WTC11 (cell line): ENCODE measurements around the gene AGAP1. TPM values are rescaled to one million over a fixed set of nuclear protein-coding genes. Genes with fewer than 3 reads are reported as not detected.

Experiments
- ATAC-seq: fragments of 200-7000 bp; cut with Tn5 transposase; 2 replicates; pipeline ENCODE4 v1.10.0; 2021; ENCODE audit warnings: mild to moderate bottlenecking, moderate library complexity
- CTCF ChIA-PET: fragments of 300-600 bp; sonication (Branson Sonifier 250); formaldehyde crosslinking; loops from one replicate; lab custom pipeline; 2021; ENCODE audit warnings: antibody characterized with exemption; lab: Charles Lee
- POLR2A ChIA-PET: fragments of 350-600 bp; sonication (Branson Sonifier 250); formaldehyde crosslinking; loops from one replicate; lab custom pipeline; 2021; ENCODE audit warnings: antibody characterized with exemption; lab: Charles Lee
- DNase-seq: peaks from one replicate; pipeline ENCODE4 v3.0.0; 2021; ENCODE audit warnings: low spot score
- H3K27ac Mint-ChIP-seq: 2 replicates; pipeline ENCODE4 v1.8.0; 2021; ENCODE audit warnings: mixed read lengths
- H3K27me3 Mint-ChIP-seq: 2 replicates; pipeline ENCODE4 v1.8.0; 2021; ENCODE audit warnings: low read depth, mild to moderate bottlenecking, moderate library complexity, mixed read lengths
- H3K36me3 Mint-ChIP-seq: 2 replicates; pipeline ENCODE4 v1.8.0; 2021; ENCODE audit warnings: mixed read lengths
- H3K4me1 Mint-ChIP-seq: 2 replicates; pipeline ENCODE4 v1.8.0; 2022; ENCODE audit warnings: mixed read lengths
- H3K4me3 Mint-ChIP-seq: 2 replicates; pipeline ENCODE4 v1.8.0; 2021; ENCODE audit warnings: mild to moderate bottlenecking, moderate library complexity, mixed read lengths
- H3K9me3 Mint-ChIP-seq: 2 replicates; pipeline ENCODE4 v1.8.0; 2021; ENCODE audit warnings: mixed read lengths
- CREM ChIP-seq: sonication (generic); formaldehyde crosslinking; IDR thresholded peaks from 2 replicates; pipeline ENCODE4 v1.8.1; 2022; ENCODE audit warnings: mild to moderate bottlenecking, missing genetic modification reagents, moderate library complexity
- FOXJ3 ChIP-seq: sonication (generic); formaldehyde crosslinking; IDR thresholded peaks from 2 replicates; pipeline ENCODE4 v1.9.0; 2021; ENCODE audit warnings: missing genetic modification reagents, mild to moderate bottlenecking, borderline replicate concordance
- FOXP1 ChIP-seq: sonication (generic); formaldehyde crosslinking; IDR thresholded peaks from 2 replicates; pipeline ENCODE4 v1.8.0; 2022; ENCODE audit warnings: missing genetic modification reagents, mild to moderate bottlenecking, moderate library complexity, borderline replicate concordance
- GABPB1 ChIP-seq: sonication (generic); formaldehyde crosslinking; IDR thresholded peaks from 2 replicates; pipeline ENCODE4 v1.8.1; 2023; ENCODE audit warnings: mild to moderate bottlenecking, missing genetic modification reagents
- GTF2I ChIP-seq: fragments of 250-450 bp; sonication (Bioruptor Pico); conservative IDR thresholded peaks from 2 replicates; pipeline ENCODE4 v1.4.0; 2021; ENCODE audit warnings: mild to moderate bottlenecking
- IRF1 ChIP-seq: sonication (generic); formaldehyde crosslinking; IDR thresholded peaks from 2 replicates; pipeline ENCODE4 v1.8.0; 2023; ENCODE audit warnings: missing genetic modification reagents
- KAT7 ChIP-seq: sonication (generic); formaldehyde crosslinking; IDR thresholded peaks from 2 replicates; pipeline ENCODE4 v1.8.1; 2023; ENCODE audit warnings: missing genetic modification reagents, mild to moderate bottlenecking, borderline replicate concordance
- MXD4 ChIP-seq: fragments of 250-450 bp; sonication (Bioruptor Pico); IDR thresholded peaks from 2 replicates; pipeline ENCODE4 v1.8.0; 2021; ENCODE audit warnings: mild to moderate bottlenecking, moderate library complexity, borderline replicate concordance
- NFE2L1 ChIP-seq: sonication (generic); formaldehyde crosslinking; IDR thresholded peaks from 2 replicates; pipeline ENCODE4 v1.8.1; 2023; ENCODE audit warnings: missing genetic modification reagents
- OVOL2 ChIP-seq: fragments of 250-450 bp; sonication (Bioruptor Pico); IDR thresholded peaks from 2 replicates; pipeline ENCODE4 v1.9.0; 2021; ENCODE audit warnings: mild to moderate bottlenecking, borderline replicate concordance
- RELA ChIP-seq: sonication (generic); formaldehyde crosslinking; IDR thresholded peaks from 2 replicates; pipeline ENCODE4 v1.8.1; 2022; ENCODE audit warnings: missing genetic modification reagents, mild to moderate bottlenecking, borderline replicate concordance
- SMAD3 ChIP-seq: sonication (generic); formaldehyde crosslinking; IDR thresholded peaks from 2 replicates; pipeline ENCODE4 v1.8.0; 2022; ENCODE audit warnings: missing genetic modification reagents, mild to moderate bottlenecking, borderline replicate concordance
- SOX15 ChIP-seq: fragments of 250-450 bp; sonication (Bioruptor Pico); IDR thresholded peaks from 2 replicates; pipeline ENCODE4 v1.9.0; 2021; ENCODE audit warnings: mild to moderate bottlenecking
- TEAD1 ChIP-seq: sonication (generic); formaldehyde crosslinking; IDR thresholded peaks from 2 replicates; pipeline ENCODE4 v1.8.0; 2022; ENCODE audit warnings: mild to moderate bottlenecking, missing genetic modification reagents
- ZNF138 ChIP-seq: sonication (generic); formaldehyde crosslinking; conservative IDR thresholded peaks from 2 replicates; pipeline ENCODE4 v1.8.1; 2022; ENCODE audit warnings: mild to moderate bottlenecking, moderate library complexity, missing genetic modification reagents
- ZNF219 ChIP-seq: sonication (generic); formaldehyde crosslinking; IDR thresholded peaks from 2 replicates; pipeline ENCODE4 v1.8.0; 2023; ENCODE audit warnings: missing genetic modification reagents, mild to moderate bottlenecking, borderline replicate concordance
- ZNF317 ChIP-seq: sonication (generic); formaldehyde crosslinking; IDR thresholded peaks from 2 replicates; pipeline ENCODE4 v1.8.1; 2023; ENCODE audit warnings: low read depth, mild to moderate bottlenecking, moderate library complexity, missing genetic modification reagents, borderline replicate concordance
- ZNF416 ChIP-seq: fragments of 250-450 bp; sonication (Bioruptor Pico); IDR thresholded peaks from 2 replicates; pipeline ENCODE4 v1.9.0; 2021; ENCODE audit warnings: mild to moderate bottlenecking, inconsistent platforms
- total RNA-seq: library from RNA; stranded (reverse); gene quantifications from 3 replicates; pipeline ENCODE4 v1.2.3, GENCODE V29; 2021
- TF ChIP-seq, protein P1 (sequence below): sonication (generic); formaldehyde crosslinking; IDR thresholded peaks from 2 replicates; pipeline ENCODE4 v1.8.0; 2022; ENCODE audit warnings: mild to moderate bottlenecking, missing genetic modification reagents
- TF ChIP-seq, protein P2 (sequence below): fragments of 250-450 bp; sonication (Bioruptor Pico); IDR thresholded peaks from 2 replicates; pipeline ENCODE4 v1.8.0; 2021; ENCODE audit warnings: mild to moderate bottlenecking
- TF ChIP-seq, protein P3 (sequence below): sonication (generic); formaldehyde crosslinking; IDR thresholded peaks from 2 replicates; pipeline ENCODE4 v1.8.1; 2023; ENCODE audit warnings: mild to moderate bottlenecking, missing genetic modification reagents
- TF ChIP-seq, protein P4 (sequence below): sonication (generic); formaldehyde crosslinking; IDR thresholded peaks from 2 replicates; pipeline ENCODE4 v1.8.0; 2022; ENCODE audit warnings: mild to moderate bottlenecking, missing genetic modification reagents
- TF ChIP-seq, protein P5 (sequence below): sonication (generic); formaldehyde crosslinking; IDR thresholded peaks from 2 replicates; pipeline ENCODE4 v1.8.0; 2022; ENCODE audit warnings: mild to moderate bottlenecking, missing genetic modification reagents
- TF ChIP-seq, protein P6 (sequence below): sonication (generic); formaldehyde crosslinking; IDR thresholded peaks from 2 replicates; pipeline ENCODE4 v1.8.1; 2023; ENCODE audit warnings: mild to moderate bottlenecking, moderate library complexity, missing genetic modification reagents

The AGAP1 gene
- total RNA-seq, 1 experiment from 2014 or later = 49.3 TPM

- Mint-ChIP-seq H3K27ac (no peak overlapping the region), H3K27me3 (no peaks in the 10 kb centered on the region), H3K9me3 (no peaks in the 10 kb centered on the region), H3K4me3 (no peak overlapping the region), H3K36me3 (no peaks in the 10 kb centered on the region), H3K4me1 (peaks cover 21% of the 10 kb centered on the region)
- DNase-seq = no peak
- POLR2A ChIA-PET = no interaction called here
- no peak for ATAC-seq
- TF ChIP-seq FOXP1 (no peak), SOX15 (CRISPR knock-in tag) (no peak), SMAD3 (CRISPR knock-in tag) (no peak), ZNF416 (CRISPR knock-in tag) (no peak), CREM (CRISPR knock-in tag) (no peak), FOXJ3 (CRISPR knock-in tag) (no peak), KAT7 (CRISPR knock-in tag) (no peak), GTF2I (CRISPR knock-in tag) (no peak), NFE2L1 (CRISPR knock-in tag) (no peak), RELA (CRISPR knock-in tag) (no peak), OVOL2 (CRISPR knock-in tag) (no peak), ZNF138 (CRISPR knock-in tag) (no peak)
- TF ChIP-seq, protein P1, sequence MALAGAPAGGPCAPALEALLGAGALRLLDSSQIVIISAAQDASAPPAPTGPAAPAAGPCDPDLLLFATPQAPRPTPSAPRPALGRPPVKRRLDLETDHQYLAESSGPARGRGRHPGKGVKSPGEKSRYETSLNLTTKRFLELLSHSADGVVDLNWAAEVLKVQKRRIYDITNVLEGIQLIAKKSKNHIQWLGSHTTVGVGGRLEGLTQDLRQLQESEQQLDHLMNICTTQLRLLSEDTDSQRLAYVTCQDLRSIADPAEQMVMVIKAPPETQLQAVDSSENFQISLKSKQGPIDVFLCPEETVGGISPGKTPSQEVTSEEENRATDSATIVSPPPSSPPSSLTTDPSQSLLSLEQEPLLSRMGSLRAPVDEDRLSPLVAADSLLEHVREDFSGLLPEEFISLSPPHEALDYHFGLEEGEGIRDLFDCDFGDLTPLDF (CRISPR knock-in tag) = no peak
- TF ChIP-seq, protein P2, sequence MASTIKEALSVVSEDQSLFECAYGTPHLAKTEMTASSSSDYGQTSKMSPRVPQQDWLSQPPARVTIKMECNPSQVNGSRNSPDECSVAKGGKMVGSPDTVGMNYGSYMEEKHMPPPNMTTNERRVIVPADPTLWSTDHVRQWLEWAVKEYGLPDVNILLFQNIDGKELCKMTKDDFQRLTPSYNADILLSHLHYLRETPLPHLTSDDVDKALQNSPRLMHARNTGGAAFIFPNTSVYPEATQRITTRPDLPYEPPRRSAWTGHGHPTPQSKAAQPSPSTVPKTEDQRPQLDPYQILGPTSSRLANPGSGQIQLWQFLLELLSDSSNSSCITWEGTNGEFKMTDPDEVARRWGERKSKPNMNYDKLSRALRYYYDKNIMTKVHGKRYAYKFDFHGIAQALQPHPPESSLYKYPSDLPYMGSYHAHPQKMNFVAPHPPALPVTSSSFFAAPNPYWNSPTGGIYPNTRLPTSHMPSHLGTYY = no peak
- TF ChIP-seq, protein P3, sequence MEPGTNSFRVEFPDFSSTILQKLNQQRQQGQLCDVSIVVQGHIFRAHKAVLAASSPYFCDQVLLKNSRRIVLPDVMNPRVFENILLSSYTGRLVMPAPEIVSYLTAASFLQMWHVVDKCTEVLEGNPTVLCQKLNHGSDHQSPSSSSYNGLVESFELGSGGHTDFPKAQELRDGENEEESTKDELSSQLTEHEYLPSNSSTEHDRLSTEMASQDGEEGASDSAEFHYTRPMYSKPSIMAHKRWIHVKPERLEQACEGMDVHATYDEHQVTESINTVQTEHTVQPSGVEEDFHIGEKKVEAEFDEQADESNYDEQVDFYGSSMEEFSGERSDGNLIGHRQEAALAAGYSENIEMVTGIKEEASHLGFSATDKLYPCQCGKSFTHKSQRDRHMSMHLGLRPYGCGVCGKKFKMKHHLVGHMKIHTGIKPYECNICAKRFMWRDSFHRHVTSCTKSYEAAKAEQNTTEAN (CRISPR knock-in tag) = no peak
- TF ChIP-seq, protein P4, sequence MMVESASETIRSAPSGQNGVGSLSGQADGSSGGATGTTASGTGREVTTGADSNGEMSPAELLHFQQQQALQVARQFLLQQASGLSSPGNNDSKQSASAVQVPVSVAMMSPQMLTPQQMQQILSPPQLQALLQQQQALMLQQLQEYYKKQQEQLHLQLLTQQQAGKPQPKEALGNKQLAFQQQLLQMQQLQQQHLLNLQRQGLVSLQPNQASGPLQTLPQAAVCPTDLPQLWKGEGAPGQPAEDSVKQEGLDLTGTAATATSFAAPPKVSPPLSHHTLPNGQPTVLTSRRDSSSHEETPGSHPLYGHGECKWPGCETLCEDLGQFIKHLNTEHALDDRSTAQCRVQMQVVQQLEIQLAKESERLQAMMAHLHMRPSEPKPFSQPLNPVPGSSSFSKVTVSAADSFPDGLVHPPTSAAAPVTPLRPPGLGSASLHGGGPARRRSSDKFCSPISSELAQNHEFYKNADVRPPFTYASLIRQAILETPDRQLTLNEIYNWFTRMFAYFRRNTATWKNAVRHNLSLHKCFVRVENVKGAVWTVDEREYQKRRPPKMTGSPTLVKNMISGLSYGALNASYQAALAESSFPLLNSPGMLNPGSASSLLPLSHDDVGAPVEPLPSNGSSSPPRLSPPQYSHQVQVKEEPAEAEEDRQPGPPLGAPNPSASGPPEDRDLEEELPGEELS (CRISPR knock-in tag) = no peak
- TF ChIP-seq, all 79 proteins: peak for 0
- CTCF ChIA-PET = interaction anchor here (0.5 to 1.3 kb wide), 2 partner anchors 25 to 343 kb away, joined by 3 read pairs; no protein-coding TSS in a partner anchor
These were observed 340.9 kb downstream of the AGAP1 start for GRCh38 chr2:235834781-235835180.

DNA sequence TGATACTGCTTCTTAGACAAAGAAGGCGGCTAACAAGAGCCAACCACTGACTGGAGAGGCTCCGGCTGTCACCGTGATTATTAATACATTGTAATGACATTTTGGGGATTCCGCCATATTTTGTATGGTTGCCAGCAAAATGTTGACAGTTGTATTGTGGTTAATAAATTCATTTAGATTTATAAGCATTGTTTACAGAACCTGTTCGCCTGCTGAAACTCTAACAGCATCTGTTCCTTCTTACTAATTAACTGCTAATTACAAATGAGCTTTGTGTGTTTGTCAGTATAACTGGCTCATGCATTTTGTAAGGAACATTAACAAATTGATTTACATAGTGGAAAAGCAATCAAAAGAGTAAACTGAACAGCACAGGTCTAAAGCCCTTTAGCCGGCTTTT lies 342.0 kb downstream of the AGAP1 start:
- Mint-ChIP-seq H3K9me3 (no peaks in the 10 kb centered on the region), H3K4me1 (peaks cover 17% of the 10 kb centered on the region), H3K36me3 (no peaks in the 10 kb centered on the region), H3K27ac (no peak overlapping the region), H3K4me3 (no peak overlapping the region), H3K27me3 (no peaks in the 10 kb centered on the region)
- ChIA-PET POLR2A (no interaction called here), CTCF (interaction anchor here (0.6 to 1.3 kb wide), 2 partner anchors 342 to 1898 kb away, joined by 3 to 4 read pairs; no protein-coding TSS in a partner anchor)
- DNase-seq (no peak), ATAC-seq (no peak)
- TF ChIP-seq, protein P5, sequence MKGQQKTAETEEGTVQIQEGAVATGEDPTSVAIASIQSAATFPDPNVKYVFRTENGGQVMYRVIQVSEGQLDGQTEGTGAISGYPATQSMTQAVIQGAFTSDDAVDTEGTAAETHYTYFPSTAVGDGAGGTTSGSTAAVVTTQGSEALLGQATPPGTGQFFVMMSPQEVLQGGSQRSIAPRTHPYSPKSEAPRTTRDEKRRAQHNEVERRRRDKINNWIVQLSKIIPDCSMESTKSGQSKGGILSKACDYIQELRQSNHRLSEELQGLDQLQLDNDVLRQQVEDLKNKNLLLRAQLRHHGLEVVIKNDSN (CRISPR knock-in tag) = no peak
- TF ChIP-seq, protein P6, sequence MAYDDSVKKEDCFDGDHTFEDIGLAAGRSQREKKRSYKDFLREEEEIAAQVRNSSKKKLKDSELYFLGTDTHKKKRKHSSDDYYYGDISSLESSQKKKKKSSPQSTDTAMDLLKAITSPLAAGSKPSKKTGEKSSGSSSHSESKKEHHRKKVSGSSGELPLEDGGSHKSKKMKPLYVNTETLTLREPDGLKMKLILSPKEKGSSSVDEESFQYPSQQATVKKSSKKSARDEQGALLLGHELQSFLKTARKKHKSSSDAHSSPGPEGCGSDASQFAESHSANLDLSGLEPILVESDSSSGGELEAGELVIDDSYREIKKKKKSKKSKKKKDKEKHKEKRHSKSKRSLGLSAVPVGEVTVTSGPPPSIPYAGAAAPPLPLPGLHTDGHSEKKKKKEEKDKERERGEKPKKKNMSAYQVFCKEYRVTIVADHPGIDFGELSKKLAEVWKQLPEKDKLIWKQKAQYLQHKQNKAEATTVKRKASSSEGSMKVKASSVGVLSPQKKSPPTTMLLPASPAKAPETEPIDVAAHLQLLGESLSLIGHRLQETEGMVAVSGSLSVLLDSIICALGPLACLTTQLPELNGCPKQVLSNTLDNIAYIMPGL (CRISPR knock-in tag) = no peak
- TF ChIP-seq TEAD1 (CRISPR knock-in tag) (no peak), OVOL2 (CRISPR knock-in tag) (no peak), ZNF317 (no peak), GABPB1 (CRISPR knock-in tag) (no peak), NFE2L1 (CRISPR knock-in tag) (no peak), SMAD3 (CRISPR knock-in tag) (no peak), MXD4 (no peak), ZNF219 (CRISPR knock-in tag) (no peak), IRF1 (CRISPR knock-in tag) (no peak)
- TF ChIP-seq, protein P3 (CRISPR knock-in tag) = no peak
